Transverse colon (tissue), 4 donors: ENCODE data around the gene TMC7.

Experiments used
- EP300 ChIP-seq: sonication (generic); formaldehyde crosslinking; IDR thresholded peaks from one replicate; pipeline ENCODE4 v1.6.1; 2017; ENCODE audit warnings: antibody characterized with exemption, low read depth
- POLR2AphosphoS5 ChIP-seq, 3 donors: sonication (generic); formaldehyde crosslinking; IDR thresholded peaks; one replicate each; pipeline ENCODE4 v1.6.1; 2016; ENCODE audit warnings: antibody characterized with exemption in 3 of 3
- TF ChIP-seq, protein P1 (sequence below), 5 experiments: fragments of 200-600 bp in 3 of 5; fragments of 450-650 bp in 2 of 5; sonication (generic) in 3 of 5; IDR thresholded peaks; 1 replicate in 2 of 5; 2 replicates in 3 of 5; pipeline ENCODE4 v1.5.1; 2016 to 2017; ENCODE audit warnings: antibody characterized with exemption in 5 of 5, inconsistent platforms in 3 of 5, mild to moderate bottlenecking in 2 of 5, moderate library complexity in 1 of 5

DNA sequence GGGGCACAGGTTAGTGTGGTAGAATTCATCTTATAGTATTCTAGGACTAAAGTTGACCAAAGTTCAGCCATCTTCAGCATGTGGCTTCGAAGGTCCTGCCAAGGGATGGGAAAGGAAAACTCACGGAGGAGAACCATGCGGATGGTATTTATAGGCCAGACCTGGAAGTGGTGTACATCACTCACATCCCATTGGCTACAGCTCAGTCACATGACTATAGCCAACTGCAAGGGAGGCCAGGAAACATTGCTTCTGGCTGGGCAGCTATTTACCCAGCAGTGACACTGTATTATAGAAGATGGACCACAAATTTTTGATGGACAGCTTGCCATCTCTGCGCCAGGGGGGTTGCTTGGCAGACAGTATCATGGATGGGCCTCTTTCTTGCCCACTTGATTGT, 48.0 kb downstream of the TMC7 start:
- TF ChIP-seq, protein P1, sequence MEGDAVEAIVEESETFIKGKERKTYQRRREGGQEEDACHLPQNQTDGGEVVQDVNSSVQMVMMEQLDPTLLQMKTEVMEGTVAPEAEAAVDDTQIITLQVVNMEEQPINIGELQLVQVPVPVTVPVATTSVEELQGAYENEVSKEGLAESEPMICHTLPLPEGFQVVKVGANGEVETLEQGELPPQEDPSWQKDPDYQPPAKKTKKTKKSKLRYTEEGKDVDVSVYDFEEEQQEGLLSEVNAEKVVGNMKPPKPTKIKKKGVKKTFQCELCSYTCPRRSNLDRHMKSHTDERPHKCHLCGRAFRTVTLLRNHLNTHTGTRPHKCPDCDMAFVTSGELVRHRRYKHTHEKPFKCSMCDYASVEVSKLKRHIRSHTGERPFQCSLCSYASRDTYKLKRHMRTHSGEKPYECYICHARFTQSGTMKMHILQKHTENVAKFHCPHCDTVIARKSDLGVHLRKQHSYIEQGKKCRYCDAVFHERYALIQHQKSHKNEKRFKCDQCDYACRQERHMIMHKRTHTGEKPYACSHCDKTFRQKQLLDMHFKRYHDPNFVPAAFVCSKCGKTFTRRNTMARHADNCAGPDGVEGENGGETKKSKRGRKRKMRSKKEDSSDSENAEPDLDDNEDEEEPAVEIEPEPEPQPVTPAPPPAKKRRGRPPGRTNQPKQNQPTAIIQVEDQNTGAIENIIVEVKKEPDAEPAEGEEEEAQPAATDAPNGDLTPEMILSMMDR (IDR thresholded peaks at IDR 0.05) = no peak
- no peak for TF ChIP-seq EP300
- TF ChIP-seq POLR2AphosphoS5 (IDR thresholded peaks at IDR 0.05) = no peak
